ENCODE measurements around the gene LRRC4B.
"Not testable (repeated sequence)": the region's sequence is repeated elsewhere in the genome, so short reads cannot be mapped to it uniquely, and the experiment has no call there.

Gene LRRC4B

DNA sequence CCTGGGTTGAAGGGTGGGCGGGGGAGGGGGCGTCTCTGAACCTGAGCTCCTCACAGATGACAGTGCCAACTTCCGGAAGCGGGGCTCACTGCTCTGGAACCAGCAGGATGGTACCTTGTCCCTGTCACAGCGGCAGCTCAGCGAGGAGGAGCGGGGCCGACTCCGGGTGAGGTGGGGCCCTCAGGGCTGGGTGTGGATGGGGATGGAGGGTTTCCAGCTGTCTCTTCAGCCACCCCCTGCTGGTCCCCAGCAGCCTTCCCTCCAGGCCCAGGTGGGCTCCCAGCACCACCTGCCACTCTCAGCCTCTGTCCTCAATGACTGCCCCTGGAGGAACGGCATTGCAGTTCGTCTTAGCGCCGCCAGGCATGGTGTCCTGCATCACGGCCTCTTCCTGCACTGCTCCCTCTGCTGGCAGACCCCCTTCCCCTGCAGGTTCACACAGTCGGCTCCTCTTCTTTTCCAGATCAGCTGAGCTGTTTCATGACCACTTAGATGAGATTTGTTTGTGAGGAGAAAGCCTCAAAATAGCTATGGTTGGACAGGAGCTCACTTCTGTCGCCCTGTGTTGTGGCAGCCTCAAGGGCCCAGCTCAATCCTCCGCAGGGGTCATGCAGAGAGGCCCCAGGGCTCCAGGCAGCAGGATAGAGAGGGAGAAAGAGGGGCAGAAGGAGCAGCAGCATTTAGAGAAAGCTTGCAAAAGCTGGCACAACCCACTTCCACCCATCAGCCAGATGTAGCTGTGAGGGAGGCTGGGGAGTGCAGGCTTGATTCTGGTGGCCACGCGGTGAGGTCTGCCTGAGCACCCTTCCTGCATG lies 89.1 kb downstream of the LRRC4B start:
- peak; percentile 33 for DNase-seq
- Mint-ChIP-seq H3K27ac (no peak overlapping the region), H3K9me3 (peaks cover 4% of the 10 kb centered on the region), H3K36me3 (peaks cover 34% of the 10 kb centered on the region), H3K4me1 (peaks cover 26% of the 10 kb centered on the region), H3K4me3 (no peak overlapping the region), H3K27me3 (peaks cover 22% of the 10 kb centered on the region)
- CTCF ChIA-PET = interaction anchor here (0.6 to 1.1 kb wide), 3 partner anchors 17 to 517 kb away, joined by 3 to 4 read pairs (median 3); no protein-coding TSS in a partner anchor

DNA sequence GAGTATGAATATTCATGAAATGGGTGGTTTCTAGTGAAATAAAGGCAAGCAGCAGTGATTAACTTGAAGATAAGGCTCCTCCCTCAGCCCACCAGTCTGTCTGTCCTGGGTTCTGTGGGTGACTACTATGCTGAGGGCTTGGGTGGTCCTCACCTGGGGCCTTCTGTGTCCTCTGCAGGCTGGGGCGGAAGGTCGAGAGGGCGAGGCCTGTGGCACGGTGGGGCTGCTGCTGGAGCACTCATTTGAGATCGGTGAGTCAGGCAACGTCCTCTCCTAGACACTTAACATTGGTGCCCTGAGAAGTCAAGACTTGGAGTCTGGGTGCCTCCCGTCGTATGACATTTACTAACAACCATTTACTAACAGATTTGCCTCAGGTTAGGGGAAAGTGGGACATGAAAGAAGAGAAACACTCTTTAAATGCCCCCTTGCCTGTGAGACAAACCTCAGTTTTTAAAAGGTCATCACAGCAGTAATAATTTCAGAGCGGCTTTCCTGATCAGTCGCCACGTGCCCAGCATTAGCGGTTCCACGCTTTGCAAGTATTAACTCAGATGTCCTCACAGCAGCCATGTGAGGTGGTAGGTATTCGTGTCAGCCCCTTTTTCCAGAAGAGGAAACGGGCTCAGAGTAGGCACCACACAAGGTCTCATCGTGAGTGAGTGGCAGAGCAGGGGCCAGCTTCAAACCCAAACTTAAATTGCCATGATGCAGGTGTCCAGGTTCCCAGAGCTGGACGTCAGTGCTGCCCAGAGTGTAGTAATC lies 90.3 kb downstream of the LRRC4B start:
- H3K27me3 Mint-ChIP-seq = peaks cover 26% of the 10 kb centered on the region
- DNase-seq = no peak
- H3K9me3 Mint-ChIP-seq = peaks cover 4% of the 10 kb centered on the region
- peaks cover 28% of the 10 kb centered on the region for H3K36me3 Mint-ChIP-seq
- peak overlapping the region; percentile 89 for H3K27ac Mint-ChIP-seq
- peak overlapping the region; percentile 100 for H3K4me3 Mint-ChIP-seq
- CTCF ChIA-PET = no interaction called here
- peaks cover 26% of the 10 kb centered on the region for H3K4me1 Mint-ChIP-seq

DNA sequence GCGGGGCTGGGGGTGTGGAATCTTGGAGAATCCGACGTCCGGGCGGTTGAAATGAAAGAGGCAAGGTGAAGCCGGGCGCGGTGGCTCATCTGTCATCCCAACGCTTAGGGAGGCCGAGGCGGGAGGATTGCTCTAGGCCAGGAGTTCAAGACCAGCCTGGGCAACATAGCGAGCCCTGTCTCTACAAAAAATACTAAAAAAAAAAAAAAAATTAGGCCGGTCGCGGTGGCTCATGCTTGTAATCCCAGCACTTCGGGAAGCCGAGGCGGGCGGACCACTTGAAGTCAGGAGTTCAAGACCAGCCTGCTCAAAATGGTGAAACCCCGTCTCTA lies 91.4 kb downstream of the LRRC4B start:
- Mint-ChIP-seq H3K9me3 (peaks cover 4% of the 10 kb centered on the region), H3K4me3 (peak overlapping the region; percentile 100), H3K27ac (peak overlapping the region; percentile 89), H3K36me3 (peaks cover 28% of the 10 kb centered on the region), H3K4me1 (peaks cover 26% of the 10 kb centered on the region), H3K27me3 (peaks cover 26% of the 10 kb centered on the region)
- CTCF ChIA-PET = no interaction called here
- no peak for DNase-seq

DNA sequence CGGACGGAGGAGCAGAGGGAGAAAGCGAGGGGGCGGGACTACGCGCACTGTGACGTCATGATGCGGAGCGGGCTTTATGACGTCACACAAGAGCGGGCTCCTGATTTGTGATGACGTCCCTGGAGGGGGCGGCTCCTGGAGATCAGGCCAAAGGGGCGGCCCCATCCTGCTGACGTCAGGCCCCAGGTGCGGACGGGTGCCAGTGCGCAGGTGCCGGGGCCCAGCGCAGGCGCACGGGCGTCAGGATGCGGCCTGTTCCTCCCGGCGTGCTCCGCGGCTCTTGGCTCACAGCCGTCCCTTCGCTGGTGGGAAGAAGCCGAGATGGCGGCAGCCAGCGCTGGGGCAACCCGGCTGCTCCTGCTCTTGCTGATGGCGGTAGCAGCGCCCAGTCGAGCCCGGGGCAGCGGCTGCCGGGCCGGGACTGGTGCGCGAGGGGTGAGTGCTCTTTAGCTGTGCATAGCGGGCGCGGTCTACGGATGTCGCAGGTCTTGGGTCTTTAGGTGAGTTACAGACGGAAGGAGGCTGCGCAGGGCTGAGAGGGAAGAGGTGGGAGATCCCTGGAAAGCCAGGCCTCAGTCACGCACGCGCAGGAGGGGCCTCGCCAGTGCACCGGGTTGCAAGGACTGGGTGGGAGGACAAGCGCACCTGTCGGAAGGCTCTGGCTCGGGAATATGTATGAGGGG lies 91.9 kb downstream of the LRRC4B start, which contains the start of the genes EMC10 and GARIN5A:
Gene EMC10, plus strand, starts transcription at position 284 of the 683 bp plus-strand sequence. Its CDS starts 38 bp downstream, at position 322.
Gene GARIN5A, minus strand, starts transcription at position 625 of the 683 bp plus-strand sequence. Its CDS starts 460 bp downstream, at position 165.
- Mint-ChIP-seq H3K9me3 (peaks cover 4% of the 10 kb centered on the region), H3K4me3 (peak within 1 kb of the TSS; percentile 100), H3K27ac (peak within 1 kb of the TSS; percentile 89), H3K36me3 (peaks cover 28% of the 10 kb centered on the region), H3K4me1 (peaks cover 26% of the 10 kb centered on the region), H3K27me3 (peaks cover 26% of the 10 kb centered on the region)
- DNase-seq = peak; percentile 96
- CTCF ChIA-PET = no interaction called here

DNA sequence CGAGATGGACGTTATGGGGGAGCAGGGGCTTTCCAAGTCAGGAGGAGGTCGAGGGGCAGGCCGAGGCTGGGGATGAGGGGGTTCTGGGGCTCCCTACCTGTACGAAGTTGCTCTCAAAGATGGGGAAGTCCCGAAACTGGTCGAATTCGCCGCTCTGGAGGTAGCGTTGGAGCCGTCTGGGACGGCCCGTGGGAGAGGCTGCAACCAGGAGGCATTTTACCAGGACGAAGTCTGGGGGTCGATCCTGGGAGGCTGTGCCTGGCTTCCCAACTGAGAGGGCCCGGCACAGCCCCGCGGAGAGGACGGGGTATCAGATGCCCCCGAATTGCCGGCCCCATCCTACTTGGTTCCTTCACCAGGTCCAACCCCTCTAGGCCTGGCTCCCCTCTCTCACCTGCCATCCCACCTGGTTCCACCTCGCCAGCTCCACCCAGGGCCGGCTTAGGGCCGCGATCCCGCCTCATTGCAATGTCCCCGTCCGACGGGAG lies 92.5 kb downstream of the LRRC4B start:
- H3K27ac Mint-ChIP-seq = peak overlapping the region; percentile 89
- DNase-seq = no peak
- H3K36me3 Mint-ChIP-seq = peaks cover 23% of the 10 kb centered on the region
- H3K27me3 Mint-ChIP-seq = peaks cover 26% of the 10 kb centered on the region
- CTCF ChIA-PET = no interaction called here
- H3K4me1 Mint-ChIP-seq = peaks cover 26% of the 10 kb centered on the region
- H3K4me3 Mint-ChIP-seq = peak overlapping the region; percentile 100
- peaks cover 4% of the 10 kb centered on the region for H3K9me3 Mint-ChIP-seq

DNA sequence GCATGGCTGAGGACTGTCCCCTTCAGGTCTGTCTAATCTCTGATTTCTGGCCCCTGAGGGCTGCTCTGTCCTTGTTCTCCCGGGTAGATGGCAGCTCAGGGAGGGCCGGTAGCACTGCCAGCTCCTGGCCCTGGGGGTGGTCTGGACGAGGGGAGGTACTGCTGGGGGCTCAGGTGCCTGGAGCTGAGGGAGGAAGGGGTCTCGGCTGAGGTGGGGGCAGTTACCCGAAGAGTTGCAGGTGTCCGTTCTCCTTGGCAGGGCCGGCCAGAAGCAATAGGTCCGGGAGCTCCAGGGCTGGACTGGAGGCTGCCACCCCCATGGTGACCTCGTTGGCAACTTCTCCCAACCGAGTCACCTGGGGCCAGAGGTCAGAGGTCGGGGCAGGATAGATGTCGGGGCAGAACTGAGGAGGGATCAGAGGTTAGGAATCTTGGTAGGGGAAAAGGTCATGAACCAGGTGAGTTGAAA lies 93.1 kb downstream of the LRRC4B start:
- peak overlapping the region; percentile 57 for H3K4me3 Mint-ChIP-seq
- H3K27me3 Mint-ChIP-seq = peaks cover 26% of the 10 kb centered on the region
- CTCF ChIA-PET = interaction anchor here (1.6 kb wide), 1 partner anchor 12 kb away, joined by 4 read pairs; no protein-coding TSS in a partner anchor

DNA sequence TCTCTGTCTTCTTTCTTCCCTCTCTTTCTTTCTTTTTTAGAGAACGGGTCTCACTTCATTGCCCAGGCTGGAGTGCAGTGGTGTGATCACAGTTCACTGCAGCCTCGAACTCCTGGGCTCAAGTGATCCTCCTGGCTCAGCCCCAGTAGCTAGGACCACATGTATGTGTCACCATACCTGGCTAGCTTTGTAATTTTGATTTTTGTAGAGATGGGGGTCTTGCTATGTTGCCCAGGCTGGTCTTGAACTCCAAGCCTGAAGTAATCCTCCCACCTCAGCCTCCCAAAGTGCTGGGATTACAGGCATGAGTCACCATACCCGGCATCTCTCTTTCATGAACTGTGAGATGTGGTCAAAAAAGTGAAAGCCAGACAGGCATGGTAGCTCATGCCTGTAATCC lies 94.9 kb downstream of the LRRC4B start:
- Mint-ChIP-seq H3K36me3 (peaks cover 15% of the 10 kb centered on the region), H3K4me1 (peaks cover 21% of the 10 kb centered on the region), H3K27me3 (peaks cover 32% of the 10 kb centered on the region)
- H3K27ac Mint-ChIP-seq, H3K9me3 Mint-ChIP-seq, DNase-seq, H3K4me3 Mint-ChIP-seq: not testable (repeated sequence)
- CTCF ChIA-PET = interaction anchor here (0.7 kb wide), 1 partner anchor 102 kb away, joined by 3 read pairs; no protein-coding TSS in a partner anchor

More for the DNA sequence above, 93.1 kb downstream of the LRRC4B start:
- Mint-ChIP-seq H3K27ac (peak overlapping the region; percentile 87), H3K4me1 (peaks cover 26% of the 10 kb centered on the region), H3K9me3 (peaks cover 4% of the 10 kb centered on the region), H3K36me3 (peaks cover 23% of the 10 kb centered on the region)
- DNase-seq = no peak

DNA sequence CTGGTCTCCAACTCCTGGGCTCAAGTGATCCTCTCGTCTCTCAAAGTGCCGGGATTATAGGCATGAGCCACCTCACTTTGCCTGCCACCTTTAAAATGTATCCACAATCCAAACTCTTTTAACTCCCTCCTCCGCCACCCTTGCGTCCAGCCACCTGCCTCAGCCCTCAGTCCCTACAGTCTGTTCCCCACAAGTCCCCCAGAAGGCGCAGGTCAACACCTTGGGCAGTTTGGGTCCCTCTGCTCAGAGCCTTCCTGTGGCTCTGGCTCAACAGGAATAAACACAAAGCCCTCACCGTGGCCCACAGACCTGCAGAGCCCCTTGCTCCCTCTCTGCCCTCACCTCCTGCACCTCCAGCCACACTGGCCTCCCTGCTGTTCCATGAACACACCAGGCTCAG lies 99.4 kb downstream of the LRRC4B start:
- Mint-ChIP-seq H3K4me1 (no peaks in the 10 kb centered on the region), H3K9me3 (no peaks in the 10 kb centered on the region), H3K27me3 (peaks cover 24% of the 10 kb centered on the region), H3K4me3 (no peak overlapping the region), H3K27ac (no peak overlapping the region), H3K36me3 (no peaks in the 10 kb centered on the region)
- CTCF ChIA-PET = no interaction called here
- DNase-seq = no peak

DNA sequence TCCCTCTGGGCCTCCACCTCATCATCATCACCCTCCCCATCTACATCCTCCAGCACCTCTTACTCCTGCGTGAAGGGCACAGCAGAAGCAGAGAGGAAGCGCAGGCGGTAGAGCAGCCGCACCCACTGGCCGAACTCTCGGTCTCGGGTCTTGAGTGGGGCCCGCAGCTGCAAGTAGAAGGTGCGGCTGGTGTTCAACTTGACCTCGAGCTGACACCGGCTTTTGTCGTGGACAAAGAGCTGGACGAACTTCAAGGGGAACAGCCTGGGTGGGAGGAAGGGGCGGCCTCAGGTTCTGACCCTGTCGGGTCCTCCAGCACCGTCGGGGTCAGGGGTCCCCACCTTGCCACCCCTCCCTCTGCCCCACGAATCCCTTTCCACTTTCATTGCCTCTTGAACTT lies 100.7 kb downstream of the LRRC4B start:
- DNase-seq = no peak
- no peak overlapping the region for H3K4me3 Mint-ChIP-seq
- H3K36me3 Mint-ChIP-seq = no peaks in the 10 kb centered on the region
- CTCF ChIA-PET = no interaction called here
- no peak overlapping the region for H3K27ac Mint-ChIP-seq
- H3K27me3 Mint-ChIP-seq = peaks cover 24% of the 10 kb centered on the region
- H3K4me1 Mint-ChIP-seq = no peaks in the 10 kb centered on the region
- no peaks in the 10 kb centered on the region for H3K9me3 Mint-ChIP-seq

Data from activated naive CD4-positive, alpha-beta T cell treated with anti-CD3 and anti-CD28 coated beads, Interleukin-2, amount 10 ng/mL, durations not matched to agents 7 days and 5 days (primary cell).